Right atrium auricular region (tissue), 2 donors: ENCODE results near the gene HIVEP2. TPM values are rescaled to one million over a fixed set of nuclear protein-coding genes. Genes with fewer than 3 reads are reported as not detected.

Experiments used
- DNase-seq: peaks from one replicate; pipeline ENCODE4 v3.0.0-alpha.2; 2019; ENCODE audit warnings: low spot score
- H3K27ac ChIP-seq, 2 donors: fragments of 200-600 bp; sonication (generic); 1 replicate in 1 of 2; 2 replicates in 1 of 2; pipeline ENCODE4 v1.5.1; 2016 to 2019
- H3K27me3 ChIP-seq, 2 donors: fragments of 200-600 bp; sonication (generic); one replicate each; pipeline versions ENCODE4 v1.5.1 to v1.6.0; 2017 to 2019
- H3K36me3 ChIP-seq: fragments of 200-600 bp; sonication (generic); one replicate; pipeline ENCODE4 v1.5.1; 2016
- H3K4me1 ChIP-seq, 2 donors: fragments of 200-600 bp; sonication (generic); one replicate each; pipeline versions ENCODE4 v1.5.1 to v1.6.0; 2017 to 2019
- H3K4me3 ChIP-seq, 2 donors: fragments of 200-600 bp; sonication (generic); 1 replicate in 1 of 2; 2 replicates in 1 of 2; pipeline ENCODE4 v1.5.1; 2017 to 2019; ENCODE audit warnings: mild to moderate bottlenecking in 1 of 2, moderate library complexity in 1 of 2
- H3K9me3 ChIP-seq, 2 donors: fragments of 200-600 bp; sonication (generic); one replicate each; pipeline ENCODE4 v1.5.1; 2019
- CTCF ChIP-seq, 2 donors: fragments of 200-600 bp; sonication (generic); IDR thresholded peaks; one replicate each; pipeline ENCODE4 v1.5.1; 2019; ENCODE audit warnings: antibody characterized with exemption in 2 of 2
- total RNA-seq, 2 donors: library from RNA; depleted of rRNA; stranded (reverse); fragments of >200 nt; gene quantifications; one replicate each; pipeline ENCODE4 v1.1.0, GENCODE V29; 2016

Gene HIVEP2
- total RNA-seq, 2 donors from 2014 or later, result 19.2 to 28.6 TPM

GRCh38 chr6:142843361-142843760, 101.6 kb downstream of the HIVEP2 start:
- no peak for DNase-seq
- H3K27me3 ChIP-seq, result no peaks in the 10 kb centered on the region
- H3K9me3 ChIP-seq, result no peaks in the 10 kb centered on the region
- H3K4me1 ChIP-seq, result peaks cover 0 to 59% of the 10 kb centered on the region in 2 donors
- TF ChIP-seq CTCF (IDR thresholded peaks at IDR 0.05), result no peak
- peak overlapping the region in 1 of 2 donors; percentile 90 for H3K27ac ChIP-seq
- H3K4me3 ChIP-seq, result no peak overlapping the region
- no peaks in the 10 kb centered on the region for H3K36me3 ChIP-seq

- Histone ChIP-seq H3K27ac (peak overlapping the region; percentile 39 to 90), H3K36me3 (no peaks in the 10 kb centered on the region), H3K9me3 (no peaks in the 10 kb centered on the region), H3K4me1 (peaks cover 0 to 52% of the 10 kb centered on the region in 2 donors), H3K4me3 (peak overlapping the region in 1 of 2 donors; percentile 29), H3K27me3 (no peaks in the 10 kb centered on the region)
- TF ChIP-seq CTCF (IDR thresholded peaks at IDR 0.05), result no peak
- no peak for DNase-seq
Measured at GRCh38 chr6:142842418-142843261, 102.3 kb downstream of the HIVEP2 start.

GRCh38 chr6:142841915-142842314, 103.1 kb downstream of the HIVEP2 start:
- H3K27ac ChIP-seq, result peak overlapping the region in 1 of 2 donors; percentile 39
- no peaks in the 10 kb centered on the region for H3K27me3 ChIP-seq

GRCh38 chr6:142839686-142840040, 105.3 kb downstream of the HIVEP2 start:
- TF ChIP-seq CTCF (IDR thresholded peaks at IDR 0.05), result no peak
- no peak for DNase-seq

More at GRCh38 chr6:142841915-142842314, 103.1 kb downstream of the HIVEP2 start:
- H3K36me3 ChIP-seq, result no peaks in the 10 kb centered on the region
- no peak for TF ChIP-seq CTCF (IDR thresholded peaks at IDR 0.05)
- no peaks in the 10 kb centered on the region for H3K9me3 ChIP-seq
- peaks cover 0 to 45% of the 10 kb centered on the region in 2 donors for H3K4me1 ChIP-seq
- H3K4me3 ChIP-seq, result peak overlapping the region in 1 of 2 donors; percentile 29
- DNase-seq, result no peak

GRCh38 chr6:142838821-142839685, 105.9 kb downstream of the HIVEP2 start:
- H3K27me3 ChIP-seq, result no peaks in the 10 kb centered on the region
- peaks cover 0 to 28% of the 10 kb centered on the region in 2 donors for H3K4me1 ChIP-seq
- H3K4me3 ChIP-seq, result no peak overlapping the region
- no peaks in the 10 kb centered on the region for H3K36me3 ChIP-seq
- no peaks in the 10 kb centered on the region for H3K9me3 ChIP-seq
- no peak overlapping the region for H3K27ac ChIP-seq
- DNase-seq, result no peak
- no peak for TF ChIP-seq CTCF (IDR thresholded peaks at IDR 0.05)

More at GRCh38 chr6:142839686-142840040, 105.3 kb downstream of the HIVEP2 start:
- no peaks in the 10 kb centered on the region for H3K36me3 ChIP-seq
- no peak overlapping the region for H3K4me3 ChIP-seq
- no peaks in the 10 kb centered on the region for H3K9me3 ChIP-seq
- H3K4me1 ChIP-seq, result peaks cover 0 to 34% of the 10 kb centered on the region in 2 donors
- H3K27me3 ChIP-seq, result no peaks in the 10 kb centered on the region
- H3K27ac ChIP-seq, result no peak overlapping the region
